Prostate gland (tissue), 2 donors: ENCODE results near the gene DRP2. TPM values are rescaled to one million over a fixed set of nuclear protein-coding genes. Genes with fewer than 3 reads are reported as not detected.

Source experiments
- DNase-seq: peaks from one replicate; pipeline ENCODE4 v3.0.0-alpha.2; 2019; ENCODE audit warnings: low spot score
- H3K27ac ChIP-seq, 2 donors: fragments of 200-600 bp; sonication (generic); 2 replicates each; pipeline ENCODE4 v1.5.1; 2017 to 2019
- H3K27me3 ChIP-seq: fragments of 200-600 bp; sonication (generic); replicated peaks from 2 replicates; pipeline ENCODE4 v1.5.1; 2019; ENCODE audit not compliant: insufficient read depth
- H3K36me3 ChIP-seq, 2 donors: fragments of 200-600 bp; sonication (generic); 1 replicate in 1 of 2; 2 replicates in 1 of 2; pipeline versions ENCODE4 v1.5.1 to v1.8.1; 2017 to 2019
- H3K4me1 ChIP-seq: fragments of 200-600 bp; sonication (generic); replicated peaks from 2 replicates; pipeline ENCODE4 v1.5.1; 2019
- H3K4me3 ChIP-seq, 2 donors: fragments of 200-600 bp; sonication (generic); 2 replicates each; pipeline ENCODE4 v1.5.1; 2017 to 2019
- H3K9me3 ChIP-seq: fragments of 200-600 bp; sonication (generic); 2 replicates; pipeline ENCODE4 v1.5.1; 2017
- CTCF ChIP-seq, 4 experiments: fragments of 200-600 bp in 2 of 4; fragments of 450-650 bp in 2 of 4; sonication (generic) in 2 of 4; IDR thresholded peaks; 1 replicate in 3 of 4; 2 replicates in 1 of 4; pipeline ENCODE4 v1.5.1; 2016 to 2019; ENCODE audit warnings: antibody characterized with exemption in 4 of 4, mild to moderate bottlenecking in 2 of 4, moderate library complexity in 2 of 4
- POLR2A ChIP-seq: fragments of 450-650 bp; IDR thresholded peaks from one replicate; pipeline ENCODE4 v1.6.1; 2016; ENCODE audit warnings: antibody characterized with exemption, mild to moderate bottlenecking
- POLR2AphosphoS5 ChIP-seq: sonication (generic); formaldehyde crosslinking; IDR thresholded peaks from one replicate; pipeline ENCODE4 v1.6.1; 2017; ENCODE audit warnings: antibody characterized with exemption
- WGBS: methylation state at CpG from one replicate; pipeline ENCODE4 v1.1.5; 2018; 5-methylcytosine and 5-hydroxymethylcytosine counted together
- intact Hi-C: fragments of 100-400 bp; cut with DNase I; formaldehyde crosslinking; loops from one replicate; pipeline ENCODE4 v1.14.2; 2022
- total RNA-seq, 2 donors: library from RNA; depleted of rRNA; stranded (reverse); fragments of >200 nt; gene quantifications; one replicate each; pipeline ENCODE4 v1.1.0, GENCODE V29; 2016

DRP2 gene
- total RNA-seq, 2 donors from 2014 or later: 0.68 to 1.9 TPM

- no peaks in the 10 kb centered on the region for H3K36me3 ChIP-seq
- H3K4me1 ChIP-seq: no peaks in the 10 kb centered on the region
- peak overlapping the region; percentile 2 to 11 for H3K4me3 ChIP-seq
- H3K9me3 ChIP-seq: no peaks in the 10 kb centered on the region
- no peak overlapping the region for H3K27ac ChIP-seq
- no peaks in the 10 kb centered on the region for H3K27me3 ChIP-seq
- 9% methylated on average over 19 of the region's 50 CpGs for WGBS
- no peak for DNase-seq
- intact Hi-C loops: no loop called here
- TF ChIP-seq CTCF (IDR thresholded peaks at IDR 0.05) (no peak), POLR2A (no peak), POLR2AphosphoS5 (no peak)
These were observed 28.3 kb upstream of the DRP2 start for GRCh38 chrX:101191217-101191750.

- 72% methylated on average over 3 of the region's 3 CpGs for WGBS
- no peaks in the 10 kb centered on the region for H3K27me3 ChIP-seq
- intact Hi-C loops: no loop called here
- no peak overlapping the region for H3K4me3 ChIP-seq
- H3K4me1 ChIP-seq: no peaks in the 10 kb centered on the region
- H3K36me3 ChIP-seq: no peaks in the 10 kb centered on the region
- H3K9me3 ChIP-seq: no peaks in the 10 kb centered on the region
- H3K27ac ChIP-seq: no peak overlapping the region
- TF ChIP-seq POLR2A (no peak), POLR2AphosphoS5 (no peak), CTCF (IDR thresholded peaks at IDR 0.05) (no peak)
- DNase-seq: no peak
These were observed 24.0 kb upstream of the DRP2 start for GRCh38 chrX:101195442-101196173.

GRCh38 chrX:101203761-101204351, 15.7 kb upstream of the DRP2 start:
- DNase-seq: no peak
- no peaks in the 10 kb centered on the region for H3K4me1 ChIP-seq
- no peak overlapping the region for H3K27ac ChIP-seq
- intact Hi-C loops: loop anchor here (10.0 kb wide), 1 partner anchor 309 kb away; no protein-coding TSS in a partner anchor
- no peaks in the 10 kb centered on the region for H3K36me3 ChIP-seq
- H3K27me3 ChIP-seq: no peaks in the 10 kb centered on the region
- H3K4me3 ChIP-seq: no peak overlapping the region
- TF ChIP-seq POLR2A (no peak), POLR2AphosphoS5 (no peak), CTCF (IDR thresholded peaks at IDR 0.05) (no peak)
- WGBS: 0% methylated on average over 2 of the region's 2 CpGs
- H3K9me3 ChIP-seq: no peaks in the 10 kb centered on the region

- DNase-seq: no peak
- Histone ChIP-seq H3K36me3 (no peaks in the 10 kb centered on the region), H3K4me1 (no peaks in the 10 kb centered on the region), H3K9me3 (no peaks in the 10 kb centered on the region), H3K4me3 (no peak overlapping the region), H3K27me3 (no peaks in the 10 kb centered on the region), H3K27ac (no peak overlapping the region)
- TF ChIP-seq CTCF (IDR thresholded peaks at IDR 0.05) (no peak), POLR2A (no peak), POLR2AphosphoS5 (no peak)
- intact Hi-C loops: loop anchor here (10.0 kb wide), 1 partner anchor 312 kb away; no protein-coding TSS in a partner anchor
- 56% methylated on average over 3 of the region's 3 CpGs for WGBS
These were observed 13.1 kb upstream of the DRP2 start for GRCh38 chrX:101206471-101206870.
